DMS53 (cell line): ENCODE results near the gene TNFRSF19.
"Not testable (repeated sequence)": the region's sequence is repeated elsewhere in the genome, so short reads cannot be mapped to it uniquely, and the experiment has no call there.

Experiments used
- DNase-seq: peaks from one replicate; lab custom pipeline; 2025; lab: John Stamatoyannopoulos, UW

Gene TNFRSF19

GRCh38 chr13:23654111-23655110 lies 84.2 kb downstream of the TNFRSF19 start:
- no peak for DNase-seq

- DNase-seq = no peak
These were observed 85.1 kb downstream of the TNFRSF19 start for GRCh38 chr13:23655321-23655720.

GRCh38 chr13:23656637-23657371 lies 86.6 kb downstream of the TNFRSF19 start:
- peak; percentile 94 for DNase-seq

- DNase-seq = no peak
These were observed 88.8 kb downstream of the TNFRSF19 start for GRCh38 chr13:23658929-23659541.

GRCh38 chr13:23660249-23660648 lies 90.0 kb downstream of the TNFRSF19 start:
- DNase-seq = no peak

- DNase-seq = no peak
These were observed 96.4 kb downstream of the TNFRSF19 start for GRCh38 chr13:23666582-23666981.

- no peak for DNase-seq
These were observed 97.5 kb downstream of the TNFRSF19 start for GRCh38 chr13:23667750-23668149.

- no peak for DNase-seq
These were observed 98.3 kb downstream of the TNFRSF19 start for GRCh38 chr13:23668562-23668961.

GRCh38 chr13:23670793-23671192 lies 100.6 kb downstream of the TNFRSF19 start:
- no peak for DNase-seq

- no peak for DNase-seq
These were observed 101.2 kb downstream of the TNFRSF19 start for GRCh38 chr13:23671377-23671776.

- peak; percentile 83 for DNase-seq
These were observed 101.7 kb downstream of the TNFRSF19 start for GRCh38 chr13:23671897-23672296.

- peak; percentile 88 for DNase-seq
These were observed 102.4 kb downstream of the TNFRSF19 start for GRCh38 chr13:23672616-23673015.

- peak; percentile 73 for DNase-seq
These were observed 103.1 kb downstream of the TNFRSF19 start for GRCh38 chr13:23673354-23673753.

GRCh38 chr13:23673867-23674605 lies 103.8 kb downstream of the TNFRSF19 start:
- peak; percentile 79 for DNase-seq

GRCh38 chr13:23674795-23675640 lies 104.8 kb downstream of the TNFRSF19 start:
- peak; percentile 96 for DNase-seq

- not testable (repeated sequence) for DNase-seq
These were observed 107.6 kb downstream of the TNFRSF19 start for GRCh38 chr13:23677679-23678288.

GRCh38 chr13:23678795-23679194 lies 108.6 kb downstream of the TNFRSF19 start:
- no peak for DNase-seq

GRCh38 chr13:23679220-23679619 lies 109.0 kb downstream of the TNFRSF19 start:
- no peak for DNase-seq

- DNase-seq = no peak
These were observed 110.8 kb downstream of the TNFRSF19 start for GRCh38 chr13:23680845-23681669.
